ENCODE results near the gene ZNF160. TPM values are rescaled to one million over a fixed set of nuclear protein-coding genes. Genes with fewer than 3 reads are reported as not detected.

Gene ZNF160
- total and polyA plus RNA-seq, 9 of the 15 experiments (the other 6 are each of a cell fraction or from before 2014, with no cell fraction given): 3.6 to 22.1 (median 11.8) TPM

DNA sequence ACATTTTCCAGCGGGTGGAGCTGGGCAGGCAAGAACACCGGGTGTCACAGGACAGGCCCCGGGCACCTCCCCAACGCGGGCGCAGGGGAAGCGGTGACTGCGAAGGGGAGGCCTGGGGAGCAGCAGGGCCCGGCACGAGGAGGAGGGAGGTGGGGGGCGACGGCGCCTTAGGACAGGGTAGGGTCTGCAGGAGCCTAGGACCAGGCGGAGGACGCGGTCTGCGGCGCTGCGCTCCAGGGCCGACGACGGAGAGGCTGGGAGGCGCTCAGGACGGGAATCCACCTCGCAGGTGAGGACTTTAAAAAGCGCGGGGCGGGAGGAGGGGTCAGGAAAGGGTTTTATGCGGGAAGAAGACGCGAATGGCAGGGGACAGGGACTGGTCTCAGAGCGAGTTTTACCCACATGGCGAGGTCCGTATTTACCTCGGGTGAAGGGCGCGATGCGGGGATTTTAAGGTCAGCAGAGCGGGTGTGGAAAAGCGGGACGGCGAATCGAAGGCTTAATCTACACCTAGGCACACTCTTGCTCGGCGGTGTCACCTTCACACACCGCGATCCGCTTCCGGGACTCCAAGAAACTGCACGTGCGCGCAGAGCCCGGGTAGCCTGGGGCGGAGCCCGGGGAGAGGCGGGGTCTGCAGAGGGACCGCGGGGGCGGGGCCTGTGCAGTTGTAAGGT, 45.2 kb downstream of the ZNF160 start:
- no TSS peak for BruUV-seq (replicated peaks)
- no peak for DNase-seq (ENCODE audit: extremely low read depth in 1 of 4, low spot score in 3 of 4)

GRCh38 chr19:53055117-53055516, 48.1 kb downstream of the ZNF160 start:
- peaks cover 2% of the 10 kb centered on the region; the same call in 1 of the 2 replicates for H3K9me3 ChIP-seq (replicated peaks; ENCODE audit: control insufficient read depth, insufficient read depth, low read depth, low read length)
- H3K4me2 ChIP-seq (ENCODE audit: insufficient read depth, low read length): 0 out of 2 replicates have a peak overlapping the region, but pooled peaks have one; percentile 27
- peak overlapping the region; percentile 39; the same call in 1 of the 3 replicates for H3K27ac ChIP-seq (ENCODE audit: extremely low read depth, low read depth, low read length)
- no peaks in the 10 kb centered on the region for H3K9me1 ChIP-seq (ENCODE audit: control insufficient read depth, insufficient read depth, low read length)
- in situ Hi-C loops (cut with MboI) (no loop called here), intact Hi-C loops (cut with micrococcal nuclease) (no loop called here)
- H3K9ac ChIP-seq (ENCODE audit: insufficient read depth in 1 of 2, low read depth in 2 of 2, low read length in 2 of 2): no peak overlapping the region
- no peak for FAIRE-seq
- H2AFZ ChIP-seq (ENCODE audit: low read depth, low read length): peak overlapping the region; percentile 59; the same call in 1 of the 2 replicates
- no peaks in the 10 kb centered on the region for H3K27me3 ChIP-seq (ENCODE audit: control insufficient read depth in 2 of 2, insufficient read depth in 2 of 2, low read length in 2 of 2)
- 7% methylated on average over 2 of the region's 2 CpGs for WGBS (ENCODE audit: insufficient coverage, low coverage, missing lambda C conversion rate)
- no peaks in the 10 kb centered on the region for H4K20me1 ChIP-seq (replicated peaks; ENCODE audit: control insufficient read depth, insufficient read depth, low read length)
- ChIA-PET POLR2A (no interaction called here), CTCF (ENCODE audit: low intra/inter-chr PET ratio) (no interaction called here)
- H3K4me3 ChIP-seq: no peak overlapping the region
- ATAC-seq: no peak
- BruUV-seq (replicated peaks): no TSS peak
- H3K79me2 ChIP-seq (ENCODE audit: control insufficient read depth, insufficient read depth, low read length): no peaks in the 10 kb centered on the region
- TF ChIP-seq CBX3 (IDR thresholded peaks at IDR 0.05; ENCODE audit: borderline replicate concordance in 1 of 2, low read length in 2 of 2): 0 out of 3 replicates have a peak, but pooled peaks of 1 of the 2 experiments have one; percentile 7
- TF ChIP-seq KLF10 (CRISPR knock-in tag; IDR thresholded peaks at IDR 0.05): no peak
- H3K36me3 ChIP-seq (ENCODE audit: control insufficient read depth, insufficient read depth, low read length): no peaks in the 10 kb centered on the region
- peaks cover 4 to 6% of the 10 kb centered on the region in 2 experiments; a peak in 4 of 5 replicates for H3K4me1 ChIP-seq (replicated peaks in 1 of 2; ENCODE audit: control insufficient read depth in 2 of 2, insufficient read depth in 2 of 2, low read length in 2 of 2)
- peak in 1 of 4 experiments; percentile 13 for DNase-seq (ENCODE audit: extremely low read depth in 1 of 4, low spot score in 3 of 4)

More for the DNA sequence above, 45.2 kb downstream of the ZNF160 start:
- H3K9me1 ChIP-seq (ENCODE audit: control insufficient read depth, insufficient read depth, low read length): no peaks in the 10 kb centered on the region
- peaks cover 2% of the 10 kb centered on the region; the same call in 1 of the 2 replicates for H3K9me3 ChIP-seq (replicated peaks; ENCODE audit: control insufficient read depth, insufficient read depth, low read depth, low read length)
- H3K4me2 ChIP-seq (ENCODE audit: insufficient read depth, low read length): no peak overlapping the region
- CTCF ChIA-PET (ENCODE audit: low intra/inter-chr PET ratio): no interaction called here
- H2AFZ ChIP-seq (ENCODE audit: low read depth, low read length): no peak overlapping the region
- 49% methylated on average over 29 of the region's 59 CpGs for WGBS (ENCODE audit: insufficient coverage, low coverage, missing lambda C conversion rate)
- H3K36me3 ChIP-seq (ENCODE audit: control insufficient read depth, insufficient read depth, low read length): no peaks in the 10 kb centered on the region
- H3K79me2 ChIP-seq (ENCODE audit: control insufficient read depth, insufficient read depth, low read length): no peaks in the 10 kb centered on the region
- POLR2A ChIA-PET: no interaction called here
- TF ChIP-seq ZNF282 (CRISPR knock-in tag; IDR thresholded peaks at IDR 0.05) (no peak), NR1H2 (CRISPR knock-in tag; IDR thresholded peaks at IDR 0.05) (no peak), HSF4 (CRISPR knock-in tag; IDR thresholded peaks at IDR 0.05; ENCODE audit: borderline replicate concordance) (no peak), ZNF79 (CRISPR knock-in tag; IDR thresholded peaks at IDR 0.05; ENCODE audit: low read depth) (no peak)
- TF ChIP-seq, protein P1, sequence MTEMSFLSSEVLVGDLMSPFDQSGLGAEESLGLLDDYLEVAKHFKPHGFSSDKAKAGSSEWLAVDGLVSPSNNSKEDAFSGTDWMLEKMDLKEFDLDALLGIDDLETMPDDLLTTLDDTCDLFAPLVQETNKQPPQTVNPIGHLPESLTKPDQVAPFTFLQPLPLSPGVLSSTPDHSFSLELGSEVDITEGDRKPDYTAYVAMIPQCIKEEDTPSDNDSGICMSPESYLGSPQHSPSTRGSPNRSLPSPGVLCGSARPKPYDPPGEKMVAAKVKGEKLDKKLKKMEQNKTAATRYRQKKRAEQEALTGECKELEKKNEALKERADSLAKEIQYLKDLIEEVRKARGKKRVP (CRISPR knock-in tag; IDR thresholded peaks at IDR 0.05): no peak
- ATAC-seq (no peak), FAIRE-seq (no peak)
- no peak overlapping the region for H3K4me3 ChIP-seq
- no peaks in the 10 kb centered on the region for H4K20me1 ChIP-seq (replicated peaks; ENCODE audit: control insufficient read depth, insufficient read depth, low read length)
- in situ Hi-C loops (cut with MboI) (no loop called here), intact Hi-C loops (cut with micrococcal nuclease) (no loop called here)
- H3K27me3 ChIP-seq (ENCODE audit: control insufficient read depth in 2 of 2, insufficient read depth in 2 of 2, low read length in 2 of 2): no peaks in the 10 kb centered on the region
- no peak overlapping the region for H3K9ac ChIP-seq (ENCODE audit: insufficient read depth in 1 of 2, low read depth in 2 of 2, low read length in 2 of 2)
- peaks cover 4 to 6% of the 10 kb centered on the region in 2 experiments; a peak in 4 of 5 replicates for H3K4me1 ChIP-seq (replicated peaks in 1 of 2; ENCODE audit: control insufficient read depth in 2 of 2, insufficient read depth in 2 of 2, low read length in 2 of 2)
- no peak overlapping the region for H3K27ac ChIP-seq (ENCODE audit: extremely low read depth, low read depth, low read length)

Measured in K562 (cell line).